NB4 (cell line): ENCODE data around the gene CXXC1.

Experiments used
- POLR2A ChIP-seq: IDR thresholded peaks from 2 replicates; pipeline ENCODE4 v1.6.1; 2011; ENCODE audit warnings: mild to moderate bottlenecking; ENCODE audit not compliant: insufficient read length; ENCODE audit errors: extremely low read depth
- TF ChIP-seq, protein P1 (sequence below): IDR thresholded peaks from one replicate; pipeline ENCODE4 v1.5.1; 2012; ENCODE audit warnings: low read depth, low read length

DNA sequence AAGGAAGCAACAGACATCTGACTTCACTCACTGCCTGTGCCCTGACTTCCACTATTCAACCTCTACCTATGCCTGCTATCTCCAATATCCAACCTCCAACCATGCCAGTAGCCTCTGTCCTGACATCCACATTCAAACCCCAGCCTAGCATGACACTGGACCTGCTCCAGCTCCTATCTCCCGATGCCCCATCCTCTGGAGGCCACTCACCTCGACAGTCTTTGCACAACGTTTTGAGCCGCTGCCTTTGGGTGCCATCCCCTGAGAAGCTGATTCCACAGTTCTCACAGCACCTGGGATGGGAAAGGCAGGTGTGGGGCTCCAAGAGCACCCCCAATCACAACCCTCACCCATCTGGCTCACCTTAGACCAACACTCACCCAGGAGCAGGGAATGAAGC is 11.0 kb downstream of the CXXC1 start:
- TF ChIP-seq, protein P1, sequence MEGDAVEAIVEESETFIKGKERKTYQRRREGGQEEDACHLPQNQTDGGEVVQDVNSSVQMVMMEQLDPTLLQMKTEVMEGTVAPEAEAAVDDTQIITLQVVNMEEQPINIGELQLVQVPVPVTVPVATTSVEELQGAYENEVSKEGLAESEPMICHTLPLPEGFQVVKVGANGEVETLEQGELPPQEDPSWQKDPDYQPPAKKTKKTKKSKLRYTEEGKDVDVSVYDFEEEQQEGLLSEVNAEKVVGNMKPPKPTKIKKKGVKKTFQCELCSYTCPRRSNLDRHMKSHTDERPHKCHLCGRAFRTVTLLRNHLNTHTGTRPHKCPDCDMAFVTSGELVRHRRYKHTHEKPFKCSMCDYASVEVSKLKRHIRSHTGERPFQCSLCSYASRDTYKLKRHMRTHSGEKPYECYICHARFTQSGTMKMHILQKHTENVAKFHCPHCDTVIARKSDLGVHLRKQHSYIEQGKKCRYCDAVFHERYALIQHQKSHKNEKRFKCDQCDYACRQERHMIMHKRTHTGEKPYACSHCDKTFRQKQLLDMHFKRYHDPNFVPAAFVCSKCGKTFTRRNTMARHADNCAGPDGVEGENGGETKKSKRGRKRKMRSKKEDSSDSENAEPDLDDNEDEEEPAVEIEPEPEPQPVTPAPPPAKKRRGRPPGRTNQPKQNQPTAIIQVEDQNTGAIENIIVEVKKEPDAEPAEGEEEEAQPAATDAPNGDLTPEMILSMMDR: no peak
- no peak for TF ChIP-seq POLR2A
